Stimulated activated CD4-positive, alpha-beta T cell treated with anti-CD3 and anti-CD28 coated beads, TNF-alpha, amount 100 ng/mL, for 1 hour (primary cell): Measurements from ENCODE around the gene PNPLA1.

Source experiments
- DNase-seq, 3 donors: peaks; one replicate each; pipeline ENCODE4 v3.0.0-alpha.2; 2020; ENCODE audit warnings: low read depth in 3 of 3, low spot score in 1 of 3

The PNPLA1 gene

GRCh38 chr6:36355819-36356218 is 86.0 kb downstream of the PNPLA1 start:
- DNase-seq = no peak

GRCh38 chr6:36357872-36358225 is 88.0 kb downstream of the PNPLA1 start:
- no peak for DNase-seq
